Stomach (tissue), 9 donors: Measurements from ENCODE around the gene TPCN2. TPM values are rescaled to one million over a fixed set of nuclear protein-coding genes. Genes with fewer than 3 reads are reported as not detected.

Experiments
- DNase-seq, 2 donors: peaks; one replicate each; pipeline versions ENCODE4 v3.0.0 to v3.0.0-alpha.2; 2013 to 2019
- H3K27ac ChIP-seq, 5 donors: fragments of 200-600 bp in 4 of 5; sonication (generic) in 4 of 5; one replicate each; pipeline ENCODE4 v1.5.1; 2013 to 2019; ENCODE audit warnings: mild to moderate bottlenecking in 1 of 5, moderate library complexity in 1 of 5
- H3K27me3 ChIP-seq, 3 donors: fragments of 200-600 bp; sonication (generic); one replicate each; pipeline ENCODE4 v1.5.1; 2017 to 2019; ENCODE audit warnings: mixed run types in 1 of 3
- H3K36me3 ChIP-seq, 4 donors: fragments of 200-600 bp; sonication (generic); 1 replicate in 3 of 4; 2 replicates in 1 of 4; pipeline ENCODE4 v1.5.1; 2016 to 2019
- H3K4me1 ChIP-seq, 4 donors: fragments of 200-600 bp; sonication (generic); one replicate each; pipeline ENCODE4 v1.5.1; 2016 to 2019
- H3K4me3 ChIP-seq, 4 donors: fragments of 200-600 bp; sonication (generic) in 3 of 4; one replicate each; pipeline ENCODE4 v1.5.1; 2016 to 2019; ENCODE audit warnings: mild to moderate bottlenecking in 1 of 4
- H3K9me3 ChIP-seq, 4 donors: fragments of 200-600 bp; sonication (generic); one replicate each; pipeline ENCODE4 v1.5.1; 2016 to 2019
- EP300 ChIP-seq: sonication (generic); formaldehyde crosslinking; IDR thresholded peaks from one replicate; pipeline ENCODE4 v1.6.1; 2017; ENCODE audit warnings: antibody characterized with exemption
- POLR2A ChIP-seq, 4 donors: fragments of 450-650 bp; IDR thresholded peaks; one replicate each; pipeline ENCODE4 v1.6.1; 2016; ENCODE audit warnings: antibody characterized with exemption in 4 of 4, control low read depth in 2 of 4, mild to moderate bottlenecking in 1 of 4, moderate library complexity in 1 of 4
- POLR2AphosphoS5 ChIP-seq, 3 donors: sonication (generic); formaldehyde crosslinking; IDR thresholded peaks; one replicate each; pipeline ENCODE4 v1.6.1; 2016; ENCODE audit warnings: antibody characterized with exemption in 3 of 3
- WGBS, 5 donors: extraction: QIAGEN DNeasy Blood & Tissue Kit in 3 of 5; methylation state at CpG; one replicate each; pipeline versions ENCODE4 v1.1.5 to v1.1.7; 2013 to 2018; 5-methylcytosine and 5-hydroxymethylcytosine counted together
- intact Hi-C: fragments of 100-400 bp; cut with DNase I; formaldehyde crosslinking; loops from one replicate; pipeline ENCODE4 v1.15.1; 2023; ENCODE audit warnings: low total_unique reads
- polyA plus RNA-seq, 3 donors: library from polyadenylated mRNA; stranded (reverse); fragments of 200-250 nt; gene quantifications; one replicate each; pipeline ENCODE4 v1.2.3, GENCODE V29; 2013
- total RNA-seq, 5 donors: library from RNA; depleted of rRNA; stranded (reverse); fragments of >200 nt; gene quantifications; one replicate each; pipeline versions ENCODE4 v1.1.0 to v1.2.3, GENCODE V29; 2014 to 2016
- TF ChIP-seq, protein P1 (sequence below), 7 experiments: fragments of 450-650 bp in 4 of 7; fragments of 200-600 bp in 3 of 7; sonication (generic) in 3 of 7; IDR thresholded peaks; one replicate each; pipeline ENCODE4 v1.5.1; 2016 to 2019; ENCODE audit warnings: antibody characterized with exemption in 7 of 7, control low read depth in 2 of 7, mild to moderate bottlenecking in 1 of 7
- donor health status: healthy with polysubstance abuse.
- donor health status: Bipolar disorder and iron deficiency.
- donor health status: healthy.

Gene TPCN2
- total and polyA plus RNA-seq, 8 donors = 6.4 to 66.1 (median 27.2) TPM

DNA sequence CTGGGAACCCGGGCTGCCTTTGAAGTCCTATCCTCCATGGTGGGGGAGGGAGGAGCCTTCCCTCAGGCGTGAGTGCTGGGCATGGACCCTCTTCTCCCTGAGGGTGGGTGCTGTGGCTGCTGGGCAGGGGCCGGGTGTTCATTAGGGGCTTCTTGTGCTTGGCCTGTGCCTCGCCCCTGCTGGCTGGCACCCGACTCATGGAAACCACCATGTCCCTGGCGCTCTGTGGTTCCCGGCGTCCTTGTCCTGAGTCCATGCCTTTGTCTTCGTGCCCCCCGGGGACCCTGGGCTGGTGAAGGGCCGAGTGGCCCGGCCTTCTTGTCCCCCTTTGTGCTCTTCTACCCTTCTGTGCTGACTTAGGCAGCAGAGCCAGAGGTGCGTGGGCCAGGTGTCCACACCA, 23.2 kb downstream of the TPCN2 start:
- intact Hi-C loops = no loop called here
- WGBS, 5 donors = 86 to 95% (median 94%) methylated on average over 10 to 13 of the region's 13 CpGs
- TF ChIP-seq EP300 = no peak
- no peak for TF ChIP-seq POLR2AphosphoS5 (IDR thresholded peaks at IDR 0.05)
- no peak for TF ChIP-seq POLR2A (IDR thresholded peaks at IDR 0.05)
- TF ChIP-seq, protein P1, sequence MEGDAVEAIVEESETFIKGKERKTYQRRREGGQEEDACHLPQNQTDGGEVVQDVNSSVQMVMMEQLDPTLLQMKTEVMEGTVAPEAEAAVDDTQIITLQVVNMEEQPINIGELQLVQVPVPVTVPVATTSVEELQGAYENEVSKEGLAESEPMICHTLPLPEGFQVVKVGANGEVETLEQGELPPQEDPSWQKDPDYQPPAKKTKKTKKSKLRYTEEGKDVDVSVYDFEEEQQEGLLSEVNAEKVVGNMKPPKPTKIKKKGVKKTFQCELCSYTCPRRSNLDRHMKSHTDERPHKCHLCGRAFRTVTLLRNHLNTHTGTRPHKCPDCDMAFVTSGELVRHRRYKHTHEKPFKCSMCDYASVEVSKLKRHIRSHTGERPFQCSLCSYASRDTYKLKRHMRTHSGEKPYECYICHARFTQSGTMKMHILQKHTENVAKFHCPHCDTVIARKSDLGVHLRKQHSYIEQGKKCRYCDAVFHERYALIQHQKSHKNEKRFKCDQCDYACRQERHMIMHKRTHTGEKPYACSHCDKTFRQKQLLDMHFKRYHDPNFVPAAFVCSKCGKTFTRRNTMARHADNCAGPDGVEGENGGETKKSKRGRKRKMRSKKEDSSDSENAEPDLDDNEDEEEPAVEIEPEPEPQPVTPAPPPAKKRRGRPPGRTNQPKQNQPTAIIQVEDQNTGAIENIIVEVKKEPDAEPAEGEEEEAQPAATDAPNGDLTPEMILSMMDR (IDR thresholded peaks at IDR 0.05) = no peak
- no peaks in the 10 kb centered on the region for H3K27me3 ChIP-seq
- H3K9me3 ChIP-seq = no peaks in the 10 kb centered on the region
- no peak for DNase-seq
- H3K36me3 ChIP-seq = peaks cover 26 to 81% (median 76%) of the 10 kb centered on the region in 4 donors
- no peak overlapping the region for H3K4me3 ChIP-seq
- peaks cover 0 to 25% (median 13%) of the 10 kb centered on the region in 4 donors for H3K4me1 ChIP-seq
- H3K27ac ChIP-seq = peak overlapping the region in 1 of 5 donors; percentile 84

DNA sequence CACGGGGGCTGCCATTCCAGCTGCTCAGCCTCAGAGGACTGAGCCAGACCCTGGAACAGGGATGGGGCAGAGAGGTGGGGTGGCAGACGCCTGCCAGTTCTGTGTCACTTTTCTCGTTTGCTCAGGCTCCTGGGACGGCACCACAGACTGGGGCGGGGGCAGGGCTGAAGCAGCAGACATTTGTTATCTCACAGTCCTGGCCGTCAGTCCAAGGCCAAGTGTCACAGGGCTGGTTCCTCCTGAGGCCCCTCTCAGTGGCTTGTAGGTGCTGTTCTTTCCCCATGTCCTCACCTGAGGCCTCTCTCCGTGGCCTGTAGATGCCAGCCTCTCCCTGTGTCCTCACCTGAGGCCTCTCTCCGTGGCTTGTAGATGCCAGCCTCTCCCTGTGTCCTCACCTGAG, 24.7 kb downstream of the TPCN2 start:
- TF ChIP-seq, protein P1 (IDR thresholded peaks at IDR 0.05) = no peak
- TF ChIP-seq POLR2AphosphoS5 (IDR thresholded peaks at IDR 0.05) = no peak
- Histone ChIP-seq H3K4me1 (peaks cover 0 to 25% (median 13%) of the 10 kb centered on the region in 4 donors), H3K9me3 (no peaks in the 10 kb centered on the region), H3K27ac (peak overlapping the region in 3 of 5 donors; percentile 24 to 84 (median 72)), H3K4me3 (no peak overlapping the region), H3K36me3 (peaks cover 25 to 83% (median 77%) of the 10 kb centered on the region in 4 donors), H3K27me3 (no peaks in the 10 kb centered on the region)
- intact Hi-C loops = no loop called here
- 68 to 74% (median 71%) methylated on average over 4 to 8 of the region's 8 CpGs for WGBS, 5 donors
- DNase-seq = no peak

DNA sequence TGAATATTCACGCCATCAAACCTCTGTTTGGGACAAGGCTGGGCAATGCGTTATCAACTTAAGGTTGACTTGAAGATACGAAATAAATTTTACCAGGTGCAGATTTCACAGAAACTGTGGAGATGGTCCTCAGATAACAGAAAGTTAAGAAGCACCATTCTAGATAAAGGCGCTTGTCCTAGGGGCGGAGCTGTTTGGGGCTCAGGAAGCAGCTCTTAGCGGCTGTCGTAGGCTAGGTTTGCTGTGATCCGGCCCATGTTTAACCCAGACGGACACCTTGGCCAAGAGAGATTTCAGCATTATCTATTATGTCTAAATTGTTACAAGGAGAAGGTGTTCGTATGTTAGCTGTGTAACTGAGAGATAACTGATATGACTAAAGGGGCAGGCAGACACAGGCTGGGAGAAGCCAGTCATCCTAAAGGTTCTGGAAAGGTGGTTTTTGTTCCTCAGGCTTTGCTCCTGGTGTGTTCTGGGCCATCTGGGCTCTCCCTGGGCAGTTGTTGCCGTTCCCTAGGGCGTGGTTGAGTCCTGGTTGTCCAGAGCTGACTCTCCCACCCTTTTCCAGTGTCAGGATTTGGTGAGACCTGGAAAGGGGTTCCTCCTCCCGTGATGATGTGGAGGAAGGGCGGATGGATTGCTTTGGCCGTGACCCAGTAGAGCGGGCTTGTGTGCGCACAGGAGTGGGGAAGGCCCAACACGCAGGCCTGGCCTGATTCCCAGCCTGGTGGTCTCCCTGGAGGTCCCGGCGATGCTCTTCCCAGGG, 25.8 kb downstream of the TPCN2 start:
- Histone ChIP-seq H3K4me3 (no peak overlapping the region), H3K27ac (peak overlapping the region in 4 of 5 donors; percentile 71 to 84 (median 73)), H3K27me3 (no peaks in the 10 kb centered on the region), H3K9me3 (no peaks in the 10 kb centered on the region), H3K36me3 (peaks cover 36 to 89% (median 86%) of the 10 kb centered on the region in 4 donors), H3K4me1 (peaks cover 0 to 26% (median 13%) of the 10 kb centered on the region in 4 donors)
- no peak for DNase-seq
- 79 to 93% (median 86%) methylated on average over 20 of the region's 20 CpGs for WGBS, 5 donors
- intact Hi-C loops = no loop called here
- TF ChIP-seq EP300 (no peak), POLR2AphosphoS5 (IDR thresholded peaks at IDR 0.05) (no peak), POLR2A (IDR thresholded peaks at IDR 0.05) (no peak)
- TF ChIP-seq, protein P1 (IDR thresholded peaks at IDR 0.05) = no peak

DNA sequence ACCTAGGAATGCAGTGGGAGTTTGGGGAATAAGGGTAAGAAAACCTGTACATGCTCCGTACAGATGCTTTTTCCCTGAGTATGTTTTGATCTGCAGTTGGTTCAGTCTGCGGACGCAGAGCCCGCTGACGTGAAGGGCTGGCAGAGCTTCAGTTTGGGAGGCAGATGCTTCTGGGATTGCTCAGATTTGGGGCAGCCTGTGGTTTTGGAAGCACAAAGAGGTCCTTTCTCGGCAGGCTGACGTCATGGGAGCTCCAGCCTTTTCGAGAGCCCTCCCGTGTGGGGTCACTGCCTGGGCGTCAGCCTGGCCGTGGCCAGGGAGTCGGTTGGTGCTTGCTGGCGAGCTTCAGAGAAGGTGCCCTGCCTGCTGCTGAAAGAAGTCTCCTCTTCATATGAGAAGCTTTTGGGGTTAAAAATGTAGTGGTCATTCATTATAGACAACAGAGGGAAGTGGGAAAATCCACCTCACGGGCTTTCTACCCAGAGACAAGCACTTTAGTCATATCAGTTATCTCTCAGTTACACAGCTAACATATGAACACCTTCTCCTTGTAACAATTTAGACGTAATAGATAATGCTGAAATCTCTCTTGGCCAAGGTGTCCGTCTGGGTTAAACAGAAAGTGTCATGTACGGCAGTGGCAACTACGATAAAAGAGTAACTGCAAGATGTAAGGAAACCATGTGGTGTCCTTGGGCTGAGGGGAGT, 26.8 kb downstream of the TPCN2 start:
- no peaks in the 10 kb centered on the region for H3K27me3 ChIP-seq
- peak; percentile 55 to 77 for DNase-seq
- intact Hi-C loops = no loop called here
- peak overlapping the region in 4 of 5 donors; percentile 71 to 84 (median 73) for H3K27ac ChIP-seq
- peaks cover 0 to 36% (median 13%) of the 10 kb centered on the region in 4 donors for H3K4me1 ChIP-seq
- peaks cover 45 to 90% (median 88%) of the 10 kb centered on the region in 4 donors for H3K36me3 ChIP-seq
- TF ChIP-seq POLR2AphosphoS5 (IDR thresholded peaks at IDR 0.05) (peak in 2 of 3 donors; percentile 38 to 57), POLR2A (IDR thresholded peaks at IDR 0.05) (no peak), EP300 (peak; percentile 80)
- TF ChIP-seq, protein P1 (IDR thresholded peaks at IDR 0.05) = no peak
- no peak overlapping the region for H3K4me3 ChIP-seq
- H3K9me3 ChIP-seq = no peaks in the 10 kb centered on the region
- 72 to 79% (median 76%) methylated on average over 16 to 18 of the region's 18 CpGs for WGBS, 5 donors
